Esophagus muscularis mucosa (tissue), 3 donors: ENCODE data around the gene ROBO1.

Source experiments
- CTCF ChIP-seq, 3 experiments: fragments of 200-600 bp in 2 of 3; fragments of 450-650 bp in 1 of 3; sonication (generic) in 2 of 3; IDR thresholded peaks; one replicate each; pipeline ENCODE4 v1.5.1; 2017 to 2019; ENCODE audit warnings: antibody characterized with exemption in 3 of 3, mild to moderate bottlenecking in 2 of 3, moderate library complexity in 1 of 3
- POLR2AphosphoS5 ChIP-seq, 2 donors: sonication (generic); formaldehyde crosslinking; IDR thresholded peaks; one replicate each; pipeline ENCODE4 v1.6.1; 2017; ENCODE audit warnings: antibody characterized with exemption in 2 of 2

GRCh38 chr3:78927759-78928158 is 840.0 kb downstream of the ROBO1 start:
- TF ChIP-seq POLR2AphosphoS5 (IDR thresholded peaks at IDR 0.05) (no peak), CTCF (IDR thresholded peaks at IDR 0.05) (no peak)
